SK-N-MC (cell line): ENCODE results near the gene PEX1.

ENCODE experiments used
- FOXP2 ChIP-seq: optimal IDR thresholded peaks from 2 replicates; pipeline ENCODE3; 2011; ENCODE audit warnings: mild to moderate bottlenecking, moderate library complexity; ENCODE audit not compliant: insufficient read depth; ENCODE audit errors: extremely low read length, control extremely low read depth
- POLR2AphosphoS5 ChIP-seq: IDR thresholded peaks from 2 replicates; pipeline ENCODE4 v1.6.1; 2012; ENCODE audit warnings: mild to moderate bottlenecking, low read depth, low read length, borderline replicate concordance

- TF ChIP-seq POLR2AphosphoS5 (peak; percentile 79), FOXP2 (no peak)
These were observed at the start of gene PEX1, which contains the start of gene RBM48 for GRCh38 chr7:92528188-92528957.
